GM12878 (cell line): ENCODE data around the gene CSK. TPM values are rescaled to one million over a fixed set of nuclear protein-coding genes. Genes with fewer than 3 reads are reported as not detected.

ENCODE experiments used
- ATAC-seq: fragments of 200-7000 bp; cut with Tn5 transposase; 3 replicates; pipeline ENCODE4 v1.9.1; 2020; ENCODE audit warnings: mild to moderate bottlenecking, moderate library complexity
- BruUV-seq: library from RNA; stranded (reverse); fragments of 400-500 nt; replicated peaks from 2 replicates; lab custom pipeline; 2021; lab: Mats Ljungman, UMichigan
- CTCF ChIA-PET: fragments of 300-600 bp; sonication (Branson Sonifier 250); formaldehyde crosslinking; extraction: SDS; loops from one replicate; lab custom pipeline; 2021; ENCODE audit warnings: inconsistent platforms; lab: Yijun Ruan, JAX
- POLR2A ChIA-PET: fragments of 350-600 bp; formaldehyde crosslinking; extraction: SDS; loops from one replicate; lab custom pipeline; 2021; ENCODE audit warnings: inconsistent platforms; lab: Charles Lee
- RAD21 ChIA-PET: fragments of 300-600 bp; sonication (Branson Sonifier 250); formaldehyde crosslinking; loops from one replicate; lab custom pipeline; 2023; ENCODE audit warnings: antibody characterized with exemption; ENCODE audit not compliant: unreplicated experiment; lab: Charles Lee
- SMC1A ChIA-PET: fragments of 300-600 bp; sonication (Branson Sonifier 250); formaldehyde crosslinking; loops from one replicate; lab custom pipeline; 2023; ENCODE audit not compliant: unreplicated experiment, uncharacterized antibody; lab: Charles Lee
- DNase-seq: peaks from one replicate; pipeline ENCODE4 v3.0.0-alpha.2; 2011; ENCODE audit warnings: low read depth, low spot score
- FAIRE-seq: peaks from 3 replicates; lab custom pipeline; 2011; peaks lifted over from hg19 to GRCh38; lab: Jason Lieb, UNC
- H2AFZ ChIP-seq: 2 replicates; pipeline ENCODE4 v1.6.0; 2011; ENCODE audit warnings: low read depth, low read length, control low read depth; ENCODE audit not compliant: control insufficient read depth
- H3K27ac ChIP-seq: 2 replicates; pipeline ENCODE4 v1.5.1; 2011; ENCODE audit warnings: control low read depth; ENCODE audit not compliant: control insufficient read depth, insufficient read depth
- H3K27me3 ChIP-seq, 2 experiments: replicated peaks in 1 of 2; 2 replicates each; pipeline versions ENCODE4 v1.6.0 to v1.6.1; 2011; ENCODE audit warnings: low read length in 1 of 2; ENCODE audit not compliant: control insufficient read depth in 2 of 2, insufficient read depth in 2 of 2
- H3K36me3 ChIP-seq, 2 experiments: 2 replicates each; pipeline ENCODE4 v1.5.1; 2011; ENCODE audit warnings: low read length in 1 of 2; ENCODE audit not compliant: control insufficient read depth in 2 of 2, insufficient read depth in 2 of 2
- H3K4me1 ChIP-seq: 2 replicates; pipeline ENCODE4 v1.6.1; 2011; ENCODE audit warnings: mild to moderate bottlenecking, low read length, moderate library complexity, mixed read lengths; ENCODE audit not compliant: control insufficient read depth, insufficient read depth
- H3K4me2 ChIP-seq: 2 replicates; pipeline ENCODE4 v1.6.0; 2011; ENCODE audit warnings: control low read depth; ENCODE audit not compliant: control insufficient read depth, insufficient read depth
- H3K4me3 ChIP-seq: fragments of 200-600 bp; sonication (generic); 2 replicates; pipeline ENCODE4 v1.5.1; 2016
- H3K79me2 ChIP-seq: 2 replicates; pipeline ENCODE4 v1.6.0; 2011; ENCODE audit warnings: low read length; ENCODE audit not compliant: control insufficient read depth, insufficient read depth
- H3K9ac ChIP-seq: 2 replicates; pipeline ENCODE4 v1.8.0; 2011; ENCODE audit warnings: low read length, control low read depth, mixed read lengths; ENCODE audit not compliant: control insufficient read depth, insufficient read depth
- H3K9me3 ChIP-seq: replicated peaks from 3 replicates; pipeline ENCODE4 v1.5.1; 2011; ENCODE audit warnings: mild to moderate bottlenecking, low read length; ENCODE audit not compliant: control insufficient read depth, insufficient read depth
- H4K20me1 ChIP-seq: 2 replicates; pipeline ENCODE4 v1.6.0; 2011; ENCODE audit not compliant: control insufficient read depth, insufficient read depth
- CBX5 ChIP-seq: sonication (generic); IDR thresholded peaks from 2 replicates; pipeline ENCODE4 v1.6.1; 2016; ENCODE audit warnings: low read depth, moderate library complexity, mild to moderate bottlenecking, inconsistent platforms
- CHD4 ChIP-seq: fragments of 200-600 bp; sonication (generic); IDR thresholded peaks from 2 replicates; pipeline ENCODE4 v1.6.1; 2016; ENCODE audit warnings: mild to moderate bottlenecking
- FOS ChIP-seq: IDR thresholded peaks from 3 replicates; pipeline ENCODE4 v1.6.1; 2011; ENCODE audit warnings: borderline replicate concordance; ENCODE audit not compliant: insufficient read length; ENCODE audit errors: extremely low read depth
- HDGF ChIP-seq: fragments of 450-650 bp; IDR thresholded peaks from 2 replicates; pipeline ENCODE4 v1.6.1; 2016; ENCODE audit warnings: antibody characterized with exemption
- MTA3 ChIP-seq: IDR thresholded peaks from 2 replicates; pipeline ENCODE4 v1.6.1; 2012; ENCODE audit warnings: low read length, inconsistent platforms, borderline replicate concordance
- NFIC ChIP-seq: IDR thresholded peaks from 2 replicates; pipeline ENCODE4 v1.6.1; 2012; ENCODE audit warnings: low read depth, mild to moderate bottlenecking, inconsistent platforms, low read length, moderate library complexity
- RB1 ChIP-seq: fragments of 450-650 bp; formaldehyde crosslinking; IDR thresholded peaks from 2 replicates; pipeline ENCODE4 v1.6.1; 2017; ENCODE audit warnings: mild to moderate bottlenecking, borderline replicate concordance
- RBBP5 ChIP-seq: fragments of 200-600 bp; sonication (generic); conservative IDR thresholded peaks from 2 replicates; pipeline ENCODE4 v1.6.1; 2016
- RUNX3 ChIP-seq: IDR thresholded peaks from 2 replicates; pipeline ENCODE4 v1.6.1; 2012; ENCODE audit warnings: low read length, inconsistent platforms
- SREBF1 ChIP-seq: IDR thresholded peaks from 2 replicates; pipeline ENCODE4 v1.6.1; 2012; ENCODE audit warnings: mild to moderate bottlenecking, low read length
- STAT1 ChIP-seq: fragments of 450-650 bp; conservative IDR thresholded peaks from 2 replicates; pipeline ENCODE4 v1.6.1; 2014; ENCODE audit warnings: antibody characterized with exemption, mild to moderate bottlenecking
- ZNF622 ChIP-seq: fragments of 450-650 bp; IDR thresholded peaks from 2 replicates; pipeline ENCODE4 v1.6.1; 2017; ENCODE audit warnings: mild to moderate bottlenecking, inconsistent platforms
- WGBS: methylation state at CpG from one replicate; pipeline ENCODE4 v1.1.6; 2016; ENCODE audit warnings: low lambda C conversion rate; ENCODE audit not compliant: insufficient replicate concordance, insufficient coverage; ENCODE audit errors: missing lambda C conversion rate; 5-methylcytosine and 5-hydroxymethylcytosine counted together
- in situ Hi-C: fragments of 300-500 bp; cut with MboI; formaldehyde crosslinking; loops from 9 replicates; pipeline ENCODE4 v1.14.3; 2018; ENCODE audit warnings: mixed read lengths
- intact Hi-C: fragments of 100-400 bp; cut with micrococcal nuclease; formaldehyde crosslinking; loops from one replicate; pipeline ENCODE4 v1.14.2; 2022; ENCODE audit not compliant: unreplicated experiment
- polyA plus RNA-seq, 11 experiments: library from polyadenylated mRNA; depleted of rRNA in 4 of 11; unstranded in 6 of 11; stranded (reverse) in 5 of 11; fragments of >200 nt; fragmentation: Nextera tagmentation in 4 of 11; fragmentation: Illumina TruSeq in 1 of 11; extraction: Ambion mirVana in 4 of 11; extraction: Trizol in 1 of 11; gene quantifications; 1 replicate in 1 of 11; 2 replicates in 10 of 11; pipeline versions ENCODE4 v1.2.1 to v1.2.3, GENCODE V29; 2011 to 2016; ENCODE audit warnings: inconsistent platforms in 2 of 11, missing spikeins in 2 of 11, low read depth in 1 of 11
- total RNA-seq, 4 experiments: library from RNA; depleted of rRNA in 3 of 4; stranded (reverse); fragments of >200 nt in 3 of 4; fragmentation: Illumina TruSeq in 1 of 4; extraction: Trizol in 1 of 4; gene quantifications; 2 replicates each; pipeline versions ENCODE4 v1.2.1 to v1.2.3, GENCODE V29; 2013 to 2021
- TF ChIP-seq, protein P1 (sequence below): fragments of 450-650 bp; IDR thresholded peaks from 2 replicates; pipeline ENCODE4 v1.6.1; 2017; ENCODE audit warnings: mild to moderate bottlenecking
- TF ChIP-seq, protein P2 (sequence below): fragments of 450-650 bp; IDR thresholded peaks from 2 replicates; pipeline ENCODE4 v1.6.1; 2017; ENCODE audit warnings: mild to moderate bottlenecking, moderate library complexity
- TF ChIP-seq, protein P3 (sequence below): fragments of 450-650 bp; IDR thresholded peaks from 2 replicates; pipeline ENCODE4 v1.6.1; 2016; ENCODE audit warnings: mild to moderate bottlenecking

The CSK gene
- total and polyA plus RNA-seq, 10 of the 15 experiments (the other 5 are each of a cell fraction or from before 2014, with no cell fraction given): 3.4 to 327 (median 75.8) TPM

DNA sequence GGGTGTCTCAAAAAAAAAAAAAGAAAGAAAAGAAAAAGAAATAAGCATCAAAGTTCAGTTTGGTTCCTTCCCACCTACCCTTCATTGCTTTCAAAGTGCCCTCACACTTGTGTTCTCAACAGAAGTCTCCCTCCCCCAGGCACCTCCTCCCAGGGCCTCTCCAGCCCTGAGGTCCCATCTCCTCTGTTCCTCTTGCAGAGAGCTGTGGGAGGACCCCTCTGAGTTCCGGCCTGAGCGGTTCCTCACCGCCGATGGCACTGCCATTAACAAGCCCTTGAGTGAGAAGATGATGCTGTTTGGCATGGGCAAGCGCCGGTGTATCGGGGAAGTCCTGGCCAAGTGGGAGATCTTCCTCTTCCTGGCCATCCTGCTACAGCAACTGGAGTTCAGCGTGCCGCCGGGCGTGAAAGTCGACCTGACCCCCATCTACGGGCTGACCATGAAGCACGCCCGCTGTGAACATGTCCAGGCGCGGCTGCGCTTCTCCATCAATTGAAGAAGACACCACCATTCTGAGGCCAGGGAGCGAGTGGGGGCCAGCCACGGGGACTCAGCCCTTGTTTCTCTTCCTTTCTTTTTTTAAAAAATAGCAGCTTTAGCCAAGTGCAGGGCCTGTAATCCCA lies 27.2 kb upstream of the CSK start (continued):
- TF ChIP-seq HDGF: no peak
- no peak for TF ChIP-seq RBBP5
- TF ChIP-seq CHD4: no peak
- TF ChIP-seq RB1: no peak
- TF ChIP-seq, all 136 proteins: peak for 0

DNA sequence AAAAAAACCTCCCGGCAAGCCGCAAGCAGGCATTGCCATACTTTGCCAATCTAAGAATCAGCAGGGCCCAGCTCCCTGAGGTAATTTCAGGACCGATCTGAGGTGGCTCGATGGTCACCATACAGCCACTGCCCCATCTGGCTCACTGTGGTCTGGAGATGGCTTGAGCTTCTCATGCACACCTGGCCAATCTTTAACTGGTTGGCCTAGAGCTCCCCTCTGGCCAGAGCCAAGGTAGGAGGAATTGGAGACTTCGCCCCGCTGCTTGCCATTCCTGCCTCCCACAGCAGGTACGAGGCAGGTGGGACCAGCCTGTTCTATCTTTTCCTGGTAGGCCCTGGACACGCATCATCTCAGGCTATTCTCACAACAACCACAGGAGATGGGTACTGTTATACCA lies 23.1 kb upstream of the CSK start:
- in situ Hi-C loops: no loop called here
- TF ChIP-seq FOS: no peak
- TF ChIP-seq SREBF1: no peak
- no peak for TF ChIP-seq ZNF622
- TF ChIP-seq, protein P1, sequence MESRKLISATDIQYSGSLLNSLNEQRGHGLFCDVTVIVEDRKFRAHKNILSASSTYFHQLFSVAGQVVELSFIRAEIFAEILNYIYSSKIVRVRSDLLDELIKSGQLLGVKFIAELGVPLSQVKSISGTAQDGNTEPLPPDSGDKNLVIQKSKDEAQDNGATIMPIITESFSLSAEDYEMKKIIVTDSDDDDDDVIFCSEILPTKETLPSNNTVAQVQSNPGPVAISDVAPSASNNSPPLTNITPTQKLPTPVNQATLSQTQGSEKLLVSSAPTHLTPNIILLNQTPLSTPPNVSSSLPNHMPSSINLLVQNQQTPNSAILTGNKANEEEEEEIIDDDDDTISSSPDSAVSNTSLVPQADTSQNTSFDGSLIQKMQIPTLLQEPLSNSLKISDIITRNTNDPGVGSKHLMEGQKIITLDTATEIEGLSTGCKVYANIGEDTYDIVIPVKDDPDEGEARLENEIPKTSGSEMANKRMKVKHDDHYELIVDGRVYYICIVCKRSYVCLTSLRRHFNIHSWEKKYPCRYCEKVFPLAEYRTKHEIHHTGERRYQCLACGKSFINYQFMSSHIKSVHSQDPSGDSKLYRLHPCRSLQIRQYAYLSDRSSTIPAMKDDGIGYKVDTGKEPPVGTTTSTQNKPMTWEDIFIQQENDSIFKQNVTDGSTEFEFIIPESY: no peak
- TF ChIP-seq, protein P2, sequence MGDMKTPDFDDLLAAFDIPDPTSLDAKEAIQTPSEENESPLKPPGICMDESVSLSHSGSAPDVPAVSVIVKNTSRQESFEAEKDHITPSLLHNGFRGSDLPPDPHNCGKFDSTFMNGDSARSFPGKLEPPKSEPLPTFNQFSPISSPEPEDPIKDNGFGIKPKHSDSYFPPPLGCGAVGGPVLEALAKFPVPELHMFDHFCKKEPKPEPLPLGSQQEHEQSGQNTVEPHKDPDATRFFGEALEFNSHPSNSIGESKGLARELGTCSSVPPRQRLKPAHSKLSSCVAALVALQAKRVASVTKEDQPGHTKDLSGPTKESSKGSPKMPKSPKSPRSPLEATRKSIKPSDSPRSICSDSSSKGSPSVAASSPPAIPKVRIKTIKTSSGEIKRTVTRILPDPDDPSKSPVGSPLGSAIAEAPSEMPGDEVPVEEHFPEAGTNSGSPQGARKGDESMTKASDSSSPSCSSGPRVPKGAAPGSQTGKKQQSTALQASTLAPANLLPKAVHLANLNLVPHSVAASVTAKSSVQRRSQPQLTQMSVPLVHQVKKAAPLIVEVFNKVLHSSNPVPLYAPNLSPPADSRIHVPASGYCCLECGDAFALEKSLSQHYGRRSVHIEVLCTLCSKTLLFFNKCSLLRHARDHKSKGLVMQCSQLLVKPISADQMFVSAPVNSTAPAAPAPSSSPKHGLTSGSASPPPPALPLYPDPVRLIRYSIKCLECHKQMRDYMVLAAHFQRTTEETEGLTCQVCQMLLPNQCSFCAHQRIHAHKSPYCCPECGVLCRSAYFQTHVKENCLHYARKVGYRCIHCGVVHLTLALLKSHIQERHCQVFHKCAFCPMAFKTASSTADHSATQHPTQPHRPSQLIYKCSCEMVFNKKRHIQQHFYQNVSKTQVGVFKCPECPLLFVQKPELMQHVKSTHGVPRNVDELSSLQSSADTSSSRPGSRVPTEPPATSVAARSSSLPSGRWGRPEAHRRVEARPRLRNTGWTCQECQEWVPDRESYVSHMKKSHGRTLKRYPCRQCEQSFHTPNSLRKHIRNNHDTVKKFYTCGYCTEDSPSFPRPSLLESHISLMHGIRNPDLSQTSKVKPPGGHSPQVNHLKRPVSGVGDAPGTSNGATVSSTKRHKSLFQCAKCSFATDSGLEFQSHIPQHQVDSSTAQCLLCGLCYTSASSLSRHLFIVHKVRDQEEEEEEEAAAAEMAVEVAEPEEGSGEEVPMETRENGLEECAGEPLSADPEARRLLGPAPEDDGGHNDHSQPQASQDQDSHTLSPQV: no peak
- no peak for TF ChIP-seq MTA3
- TF ChIP-seq, protein P3, sequence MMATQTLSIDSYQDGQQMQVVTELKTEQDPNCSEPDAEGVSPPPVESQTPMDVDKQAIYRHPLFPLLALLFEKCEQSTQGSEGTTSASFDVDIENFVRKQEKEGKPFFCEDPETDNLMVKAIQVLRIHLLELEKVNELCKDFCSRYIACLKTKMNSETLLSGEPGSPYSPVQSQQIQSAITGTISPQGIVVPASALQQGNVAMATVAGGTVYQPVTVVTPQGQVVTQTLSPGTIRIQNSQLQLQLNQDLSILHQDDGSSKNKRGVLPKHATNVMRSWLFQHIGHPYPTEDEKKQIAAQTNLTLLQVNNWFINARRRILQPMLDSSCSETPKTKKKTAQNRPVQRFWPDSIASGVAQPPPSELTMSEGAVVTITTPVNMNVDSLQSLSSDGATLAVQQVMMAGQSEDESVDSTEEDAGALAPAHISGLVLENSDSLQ: no peak
- TF ChIP-seq RUNX3: no peak
- TF ChIP-seq NFIC: no peak
- TF ChIP-seq CBX5: no peak
- TF ChIP-seq STAT1: no peak
- Histone ChIP-seq H3K27me3 (no peaks in the 10 kb centered on the region), H3K9ac (no peak overlapping the region), H2AFZ (no peak overlapping the region), H3K4me1 (0 out of 2 replicates have a peak, but pooled peaks cover 3% of the 10 kb centered on the region), H3K27ac (no peak overlapping the region), H3K9me3 (no peaks in the 10 kb centered on the region), H3K4me2 (no peak overlapping the region), H3K4me3 (no peak overlapping the region), H3K36me3 (no peaks in the 10 kb centered on the region), H4K20me1 (no peaks in the 10 kb centered on the region), H3K79me2 (no peaks in the 10 kb centered on the region)
- DNase-seq (no peak), ATAC-seq (no peak), FAIRE-seq (no peak)
- ChIA-PET RAD21 (no interaction called here), SMC1A (interaction anchor here (1.3 to 4.1 kb wide), 3 partner anchors 10 to 123 kb away, joined by 3 to 15 read pairs (median 15); partner anchors contain the start of gene EDC3), POLR2A (no interaction called here), CTCF (interaction anchor here (1.1 to 4.1 kb wide), 5 partner anchors 10 to 387 kb away, joined by 4 to 17 read pairs (median 8); no protein-coding TSS in a partner anchor)
- 75% methylated on average over 8 of the region's 8 CpGs for WGBS
- intact Hi-C loops: no loop called here
- BruUV-seq: no TSS peak
